GM18858 (cell line): Measurements from ENCODE around the gene GRID1.

Experiments used
- ATAC-seq: cut with Tn5 transposase; IDR thresholded peaks from one replicate; pipeline ENCODE4 v1.9.1; 2021; ENCODE audit not compliant: unreplicated experiment

GRID1 gene

DNA sequence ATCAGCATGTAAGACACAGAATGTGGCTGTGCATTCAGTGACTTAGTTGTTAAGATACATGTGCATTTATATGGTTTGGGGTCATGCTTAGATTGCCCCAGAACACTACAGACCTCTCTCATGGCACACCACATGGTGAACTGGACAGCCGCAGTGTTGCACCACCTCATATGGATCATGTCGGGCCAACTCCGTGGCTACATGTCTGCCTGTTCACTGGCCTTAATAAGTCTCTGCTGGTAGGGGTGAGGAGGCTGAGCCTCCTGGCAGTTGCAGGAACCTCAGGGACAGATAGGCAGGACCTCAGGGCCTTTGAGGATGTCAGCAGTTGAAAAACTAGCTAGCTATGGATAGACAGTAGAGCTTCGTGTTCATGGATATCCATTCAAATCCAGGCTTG is 751.0 kb downstream of the GRID1 start:
- no peak for ATAC-seq

- ATAC-seq: no peak
Measured at GRCh38 chr10:85614981-85615380, 751.6 kb downstream of the GRID1 start.

GRCh38 chr10:85614566-85614965 is 752.0 kb downstream of the GRID1 start:
- ATAC-seq: no peak

- no peak for ATAC-seq
Measured at GRCh38 chr10:85613391-85613790, 753.2 kb downstream of the GRID1 start.

GRCh38 chr10:85612833-85613232 is 753.8 kb downstream of the GRID1 start:
- ATAC-seq: no peak

- peak; percentile 87 for ATAC-seq
Measured at GRCh38 chr10:85612378-85612775, 754.2 kb downstream of the GRID1 start.

GRCh38 chr10:85611746-85612377 is 754.7 kb downstream of the GRID1 start:
- ATAC-seq: no peak

- ATAC-seq: no peak
Measured at GRCh38 chr10:85611093-85611740, 755.4 kb downstream of the GRID1 start.

- ATAC-seq: no peak
Measured at GRCh38 chr10:85610381-85611092, 756.1 kb downstream of the GRID1 start.

DNA sequence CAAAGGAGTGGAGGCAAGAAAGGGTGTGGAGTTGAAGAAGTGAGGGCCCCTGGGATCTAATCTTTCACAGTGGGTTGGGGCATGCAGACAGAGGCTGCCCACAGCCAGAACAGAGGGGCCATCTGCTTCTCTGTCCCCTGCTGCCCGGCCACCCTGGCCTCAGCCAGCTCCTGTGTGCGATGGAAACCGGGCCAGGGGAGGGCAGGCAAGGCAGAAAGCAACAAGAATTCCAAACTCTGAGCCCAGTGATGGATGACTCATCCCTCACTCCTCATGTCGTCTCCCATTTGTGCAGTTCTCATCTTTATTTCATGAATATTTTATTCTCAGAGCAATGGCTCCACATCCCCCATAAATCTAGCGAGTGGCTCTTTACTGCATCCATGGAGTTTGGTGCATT is 757.1 kb downstream of the GRID1 start:
- ATAC-seq: no peak

DNA sequence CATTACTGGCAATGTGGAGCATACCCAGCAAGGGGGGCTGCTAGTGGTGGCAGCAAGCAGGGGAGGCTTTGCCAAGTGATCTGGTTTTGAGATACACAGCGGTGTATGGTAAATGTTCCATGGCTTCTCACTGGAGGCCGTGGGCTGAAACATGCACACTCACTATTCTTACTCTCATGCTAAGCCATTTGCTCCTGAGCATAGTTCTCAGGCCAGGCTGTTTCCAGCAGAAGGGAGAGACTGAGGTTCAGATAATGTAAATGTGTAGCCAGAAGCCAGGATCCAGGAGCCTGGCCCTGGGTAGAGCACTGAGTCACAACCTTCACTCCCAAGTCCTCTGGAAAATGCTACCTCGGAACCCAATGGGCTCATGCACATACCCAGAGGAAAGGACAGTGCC is 757.9 kb downstream of the GRID1 start:
- no peak for ATAC-seq

DNA sequence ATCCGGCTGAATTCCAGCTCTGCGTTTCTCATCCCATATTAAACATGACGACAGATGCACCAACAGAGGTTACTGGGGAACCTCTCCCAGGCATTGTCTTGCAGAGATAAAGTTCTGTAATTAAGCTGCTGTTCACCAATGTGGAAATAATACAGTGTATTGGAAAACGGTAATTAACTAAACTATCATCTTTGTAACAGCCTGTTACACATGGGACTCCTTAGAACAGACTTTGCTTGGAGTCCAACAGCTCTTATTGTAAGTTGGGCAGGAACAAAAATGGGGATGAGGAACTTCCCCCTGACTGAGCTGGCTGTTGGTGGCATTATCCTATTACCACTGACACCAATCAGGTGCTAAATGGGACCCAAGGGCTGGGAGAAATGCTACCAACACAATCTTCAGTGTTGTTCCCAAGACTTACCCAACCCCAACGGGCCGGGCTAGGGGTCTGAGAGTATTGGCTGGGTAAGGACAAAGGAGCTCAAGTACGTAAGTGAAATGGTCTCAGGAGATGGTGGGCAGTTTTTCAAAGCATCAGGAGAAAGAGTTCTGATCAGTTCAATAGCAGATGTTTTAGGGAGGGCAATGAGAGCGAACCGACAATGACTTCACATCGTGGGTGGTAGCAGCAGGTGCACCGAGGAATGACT is 759.4 kb downstream of the GRID1 start:
- ATAC-seq: no peak

GRCh38 chr10:85606401-85606800 is 760.2 kb downstream of the GRID1 start:
- ATAC-seq: no peak

DNA sequence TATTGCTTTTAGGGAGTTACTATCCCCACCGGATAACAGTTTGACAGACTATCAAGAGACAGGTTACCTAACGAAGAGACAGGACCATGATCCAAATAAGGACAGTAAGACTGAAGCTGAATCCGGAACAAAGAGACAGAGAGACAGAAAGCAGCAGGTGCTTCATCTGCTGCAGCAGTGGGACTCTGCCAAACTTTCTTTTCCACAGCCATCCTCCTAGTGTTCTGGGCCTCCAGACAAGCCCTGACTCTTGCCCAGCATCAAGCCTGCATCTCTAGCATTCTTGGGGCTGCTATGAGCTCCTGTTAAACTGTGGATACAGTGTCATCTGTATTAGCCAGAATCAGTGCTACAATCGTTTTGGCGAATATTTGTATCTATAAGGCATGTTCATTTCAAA is 761.7 kb downstream of the GRID1 start:
- ATAC-seq: no peak

DNA sequence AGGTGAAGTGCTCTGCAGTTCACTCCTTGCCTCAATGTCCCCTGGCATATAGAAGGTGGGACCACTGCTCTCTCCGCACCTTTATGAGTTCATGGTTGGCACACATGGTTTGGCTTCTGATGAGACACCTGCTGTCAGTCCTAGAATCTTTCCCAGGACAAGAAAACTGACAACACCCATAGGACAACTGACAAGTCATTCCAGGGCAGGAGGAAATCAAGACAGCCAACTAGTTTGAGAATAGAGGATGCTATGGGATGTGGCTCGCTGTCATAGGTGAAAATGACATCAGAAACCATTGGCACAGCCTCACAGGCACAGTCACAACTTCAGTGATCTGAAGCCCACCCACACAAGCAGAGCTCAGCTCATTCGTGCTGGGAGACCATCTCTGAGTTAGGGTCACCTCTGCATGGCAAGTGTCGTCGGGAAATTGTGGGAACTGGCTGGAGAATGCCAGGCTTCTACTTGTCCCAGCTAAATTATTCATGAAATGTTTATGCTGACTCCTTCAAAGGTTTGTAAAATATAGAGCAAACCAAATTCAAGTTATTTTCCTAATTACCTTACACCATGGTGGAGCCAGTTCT is 762.4 kb downstream of the GRID1 start:
- no peak for ATAC-seq

GRCh38 chr10:85603151-85603940 is 763.2 kb downstream of the GRID1 start:
- no peak for ATAC-seq

GRCh38 chr10:85602713-85603112 is 763.9 kb downstream of the GRID1 start:
- ATAC-seq: no peak

GRCh38 chr10:85602306-85602705 is 764.3 kb downstream of the GRID1 start:
- ATAC-seq: no peak

DNA sequence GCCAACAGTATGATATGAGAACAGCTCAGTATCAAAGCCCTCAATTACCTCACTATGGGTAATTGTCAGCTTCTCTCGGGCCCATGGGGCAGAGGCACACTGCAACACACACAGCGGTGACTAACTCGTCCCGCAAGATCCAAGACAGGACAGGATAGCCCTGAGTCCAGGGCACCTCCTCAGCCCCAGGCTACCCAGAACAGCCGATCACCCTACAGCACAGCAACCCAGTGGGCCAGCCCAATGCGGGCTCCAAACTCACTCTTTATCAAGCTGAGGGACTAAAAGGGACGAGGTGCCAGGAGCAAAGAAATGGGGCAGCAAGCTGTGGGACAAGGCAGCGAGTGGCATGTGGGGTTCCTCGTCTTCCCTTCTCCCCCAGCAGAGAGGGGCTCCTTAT is 765.1 kb downstream of the GRID1 start:
- ATAC-seq: no peak

DNA sequence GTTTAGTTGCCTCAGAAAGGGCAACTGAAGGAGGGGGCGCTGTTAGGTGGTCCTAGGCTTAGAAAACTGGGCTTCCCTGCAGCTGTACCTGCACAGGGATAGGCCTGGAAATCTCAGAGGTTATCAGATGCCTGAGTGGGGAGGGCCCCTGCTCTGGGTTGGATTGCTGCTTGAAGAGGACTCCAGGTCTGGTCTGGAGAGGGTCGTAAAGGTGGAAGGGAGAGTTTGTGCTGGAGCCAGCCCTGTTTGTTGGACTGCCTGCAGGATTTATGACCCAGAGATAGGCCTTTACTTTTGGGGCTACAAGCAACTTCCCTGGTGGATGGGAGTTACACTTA is 765.9 kb downstream of the GRID1 start:
- ATAC-seq: no peak
